Trophoblast cell (in vitro differentiated cells and primary cell): ENCODE results near the gene TRUB1.

Experiments
- DNase-seq, 2 donors: peaks; one replicate each; pipeline ENCODE4 v3.0.0-alpha.2; 2016
- H2AFZ ChIP-seq: 2 replicates; pipeline ENCODE4 v1.6.1; 2013; ENCODE audit warnings: low read length, moderate library complexity, mild to moderate bottlenecking; ENCODE audit not compliant: insufficient read depth, poor library complexity
- H2AK5ac ChIP-seq: 2 replicates; pipeline ENCODE4 v1.6.1; 2013; ENCODE audit warnings: mild to moderate bottlenecking, low read length
- H2BK120ac ChIP-seq: 2 replicates; pipeline ENCODE4 v1.6.1; 2013; ENCODE audit warnings: low read length, mild to moderate bottlenecking, moderate library complexity; ENCODE audit not compliant: insufficient read depth, poor library complexity
- H2BK12ac ChIP-seq: 2 replicates; pipeline ENCODE4 v1.6.1; 2013; ENCODE audit warnings: mild to moderate bottlenecking, low read length, moderate library complexity
- H2BK5ac ChIP-seq: 2 replicates; pipeline ENCODE4 v1.6.1; 2013; ENCODE audit warnings: low read length, low read depth, moderate library complexity, mild to moderate bottlenecking; ENCODE audit not compliant: poor library complexity
- H3K14ac ChIP-seq: 2 replicates; pipeline ENCODE4 v1.6.1; 2013; ENCODE audit warnings: mild to moderate bottlenecking, low read length
- H3K18ac ChIP-seq: 2 replicates; pipeline ENCODE4 v1.6.1; 2013; ENCODE audit warnings: mild to moderate bottlenecking, low read length
- H3K23ac ChIP-seq: 2 replicates; pipeline ENCODE4 v1.6.1; 2013; ENCODE audit warnings: low read length
- H3K27ac ChIP-seq: 2 replicates; pipeline ENCODE4 v1.5.1; 2013; ENCODE audit warnings: low read depth, mild to moderate bottlenecking, inconsistent platforms, low read length, moderate library complexity
- H3K27me3 ChIP-seq: 2 replicates; pipeline ENCODE4 v1.6.1; 2013; ENCODE audit warnings: inconsistent platforms, mild to moderate bottlenecking, low read length, moderate library complexity; ENCODE audit not compliant: insufficient read depth
- H3K36me3 ChIP-seq, 2 experiments: 1 replicate in 1 of 2; 2 replicates in 1 of 2; pipeline ENCODE4 v1.6.1; 2013; ENCODE audit warnings: low read length in 2 of 2, mild to moderate bottlenecking in 2 of 2, moderate library complexity in 1 of 2; ENCODE audit not compliant: insufficient read depth in 2 of 2, control insufficient read depth in 1 of 2
- H3K4ac ChIP-seq: 2 replicates; pipeline ENCODE4 v1.6.1; 2013; ENCODE audit warnings: low read depth, mild to moderate bottlenecking, low read length, moderate library complexity
- H3K4me1 ChIP-seq, 2 experiments: 1 replicate in 1 of 2; 2 replicates in 1 of 2; pipeline ENCODE4 v1.6.1; 2013; ENCODE audit warnings: low read length in 2 of 2, mild to moderate bottlenecking in 2 of 2, moderate library complexity in 1 of 2; ENCODE audit not compliant: insufficient read depth in 2 of 2, control insufficient read depth in 1 of 2
- H3K4me2 ChIP-seq: 2 replicates; pipeline ENCODE4 v1.6.1; 2013; ENCODE audit warnings: inconsistent platforms, mild to moderate bottlenecking, low read length, moderate library complexity
- H3K4me3 ChIP-seq: 2 replicates; pipeline ENCODE4 v1.5.1; 2013; ENCODE audit warnings: mild to moderate bottlenecking, low read depth, low read length, inconsistent platforms
- H3K79me1 ChIP-seq: one replicate; pipeline ENCODE4 v1.6.1; 2013; ENCODE audit warnings: low read length
- H3K79me2 ChIP-seq: 2 replicates; pipeline ENCODE4 v1.6.1; 2013; ENCODE audit warnings: low read length, mild to moderate bottlenecking; ENCODE audit not compliant: control insufficient read depth, insufficient read depth, poor library complexity
- H3K9ac ChIP-seq: 2 replicates; pipeline ENCODE4 v1.6.1; 2013; ENCODE audit warnings: mild to moderate bottlenecking, low read length
- H3K9me3 ChIP-seq: 2 replicates; pipeline ENCODE4 v1.6.1; 2013; ENCODE audit warnings: low read depth, mild to moderate bottlenecking, control low read depth, inconsistent platforms, low read length; ENCODE audit not compliant: insufficient read depth
- H4K12ac ChIP-seq: 2 replicates; pipeline ENCODE4 v1.6.1; 2013; ENCODE audit warnings: low read depth, mild to moderate bottlenecking, low read length, moderate library complexity
- H4K8ac ChIP-seq: 2 replicates; pipeline ENCODE4 v1.6.1; 2013; ENCODE audit warnings: low read depth, mild to moderate bottlenecking, low read length, moderate library complexity
- H4K91ac ChIP-seq: one replicate; pipeline ENCODE4 v1.6.1; 2013; ENCODE audit warnings: low read depth, mild to moderate bottlenecking, low read length, moderate library complexity
- WGBS: extraction: QIAGEN DNeasy Blood & Tissue Kit; methylation state at CpG from one replicate; pipeline ENCODE4 v1.1.7; 2013; ENCODE audit warnings: missing lambda C conversion rate; ENCODE audit not compliant: insufficient read length, insufficient coverage; ENCODE audit errors: extremely low coverage; 5-methylcytosine and 5-hydroxymethylcytosine counted together

The TRUB1 gene

GRCh38 chr10:115022733-115023132, 84.7 kb downstream of the TRUB1 start:
- Histone ChIP-seq H3K4me3 (no peak overlapping the region), H4K91ac (no peak overlapping the region), H3K9ac (no peak overlapping the region), H3K4me2 (no peak overlapping the region), H3K79me2 (no peaks in the 10 kb centered on the region), H3K14ac (no peak overlapping the region), H4K12ac (no peak overlapping the region), H3K23ac (no peak overlapping the region), H2BK5ac (no peak overlapping the region), H2BK12ac (no peak overlapping the region), H3K79me1 (no peaks in the 10 kb centered on the region), H2AK5ac (no peak overlapping the region), H3K36me3 (no peaks in the 10 kb centered on the region), H3K4me1 (no peaks in the 10 kb centered on the region), H3K9me3 (peaks cover 2% of the 10 kb centered on the region), H4K8ac (no peak overlapping the region), H3K18ac (no peak overlapping the region), H3K27ac (no peak overlapping the region), H2BK120ac (no peak overlapping the region), H3K4ac (no peak overlapping the region), H3K27me3 (no peaks in the 10 kb centered on the region), H2AFZ (no peak overlapping the region)
- no CpG with 5 or more reads among the region's 5 CpGs for WGBS
- DNase-seq = no peak

- no peaks in the 10 kb centered on the region for H3K36me3 ChIP-seq
- H2AFZ ChIP-seq = no peak overlapping the region
- no peak overlapping the region for H3K14ac ChIP-seq
- WGBS = no CpG with 5 or more reads among the region's 8 CpGs
- H4K91ac ChIP-seq = no peak overlapping the region
- H3K4ac ChIP-seq = no peak overlapping the region
- no peaks in the 10 kb centered on the region for H3K4me1 ChIP-seq
- no peak overlapping the region for H2BK5ac ChIP-seq
- no peak overlapping the region for H3K9ac ChIP-seq
- H3K18ac ChIP-seq = no peak overlapping the region
- no peak overlapping the region for H2AK5ac ChIP-seq
- no peak overlapping the region for H4K12ac ChIP-seq
- no peak overlapping the region for H3K4me2 ChIP-seq
- no peak overlapping the region for H4K8ac ChIP-seq
- no peak overlapping the region for H2BK120ac ChIP-seq
- no peak overlapping the region for H3K23ac ChIP-seq
- H3K79me1 ChIP-seq = no peaks in the 10 kb centered on the region
- no peak for DNase-seq
- no peak overlapping the region for H2BK12ac ChIP-seq
- no peaks in the 10 kb centered on the region for H3K9me3 ChIP-seq
- H3K79me2 ChIP-seq = no peaks in the 10 kb centered on the region
- H3K27ac ChIP-seq = no peak overlapping the region
- H3K27me3 ChIP-seq = no peaks in the 10 kb centered on the region
- H3K4me3 ChIP-seq = no peak overlapping the region
Observed at GRCh38 chr10:115023715-115024114, 85.7 kb downstream of the TRUB1 start.

GRCh38 chr10:115024371-115024770, 86.4 kb downstream of the TRUB1 start:
- Histone ChIP-seq H3K79me1 (no peaks in the 10 kb centered on the region), H4K91ac (no peak overlapping the region), H2BK5ac (no peak overlapping the region), H3K9me3 (no peaks in the 10 kb centered on the region), H2AFZ (no peak overlapping the region), H4K8ac (no peak overlapping the region), H3K79me2 (no peaks in the 10 kb centered on the region), H3K9ac (no peak overlapping the region), H4K12ac (no peak overlapping the region), H3K27ac (no peak overlapping the region), H3K27me3 (no peaks in the 10 kb centered on the region), H3K4me1 (no peaks in the 10 kb centered on the region), H3K4me3 (no peak overlapping the region), H2BK120ac (no peak overlapping the region), H3K4ac (no peak overlapping the region), H3K23ac (no peak overlapping the region), H2AK5ac (no peak overlapping the region), H3K36me3 (no peaks in the 10 kb centered on the region), H3K18ac (no peak overlapping the region), H2BK12ac (no peak overlapping the region), H3K4me2 (no peak overlapping the region), H3K14ac (no peak overlapping the region)
- WGBS = no CpG with 5 or more reads among the region's 9 CpGs
- DNase-seq = no peak

- DNase-seq = no peak
- Histone ChIP-seq H2BK120ac (no peak overlapping the region), H3K79me2 (no peaks in the 10 kb centered on the region), H2AFZ (no peak overlapping the region), H2BK5ac (no peak overlapping the region), H3K27ac (no peak overlapping the region), H3K4ac (no peak overlapping the region), H3K14ac (no peak overlapping the region), H3K18ac (no peak overlapping the region), H3K79me1 (no peaks in the 10 kb centered on the region), H3K4me1 (no peaks in the 10 kb centered on the region), H4K91ac (no peak overlapping the region), H4K8ac (no peak overlapping the region), H4K12ac (no peak overlapping the region), H3K4me3 (no peak overlapping the region), H3K27me3 (no peaks in the 10 kb centered on the region), H3K36me3 (no peaks in the 10 kb centered on the region), H3K4me2 (no peak overlapping the region), H2AK5ac (no peak overlapping the region), H3K9me3 (no peaks in the 10 kb centered on the region), H3K9ac (no peak overlapping the region), H2BK12ac (no peak overlapping the region), H3K23ac (no peak overlapping the region)
- no CpG with 5 or more reads among the region's 13 CpGs for WGBS
Observed at GRCh38 chr10:115026056-115026745, 88.2 kb downstream of the TRUB1 start.
